GM19023 (cell line): Measurements from ENCODE around the gene HBQ1.
"Not testable (repeated sequence)": the region's sequence is repeated elsewhere in the genome, so short reads cannot be mapped to it uniquely, and the experiment has no call there.

Experiments
- ATAC-seq: cut with Tn5 transposase; IDR thresholded peaks from one replicate; pipeline ENCODE4 v1.9.1; 2021; ENCODE audit warnings: mild to moderate bottlenecking, moderate library complexity; ENCODE audit not compliant: unreplicated experiment

Gene HBQ1

GRCh38 chr16:200388-200787, 20.1 kb downstream of the HBQ1 start:
- no peak for ATAC-seq

- ATAC-seq, result no peak
Measured at GRCh38 chr16:203246-203645, 23.0 kb downstream of the HBQ1 start.

- ATAC-seq, result not testable (repeated sequence)
Measured at GRCh38 chr16:204046-204445, 23.8 kb downstream of the HBQ1 start.

DNA sequence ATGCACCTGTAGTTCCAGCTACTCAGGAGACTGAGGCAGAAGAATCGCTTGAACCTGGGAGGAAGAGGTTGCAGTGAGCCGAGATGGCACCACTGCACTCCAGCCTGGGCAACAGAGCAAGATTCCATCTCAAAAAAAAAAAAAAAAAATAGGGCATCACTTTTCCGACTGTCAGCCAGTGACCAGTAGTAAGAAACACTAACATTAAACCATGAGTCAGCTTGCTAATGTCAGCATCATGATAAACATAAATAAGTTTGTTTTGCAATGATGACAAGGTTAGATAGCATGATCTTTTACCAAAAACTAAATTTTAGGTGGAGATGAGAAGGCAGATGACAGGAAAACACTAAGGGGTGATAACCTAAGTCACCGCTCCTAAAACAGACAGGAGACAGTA, 29.1 kb downstream of the HBQ1 start:
- not testable (repeated sequence) for ATAC-seq

GRCh38 chr16:211631-212180, 31.4 kb downstream of the HBQ1 start:
- ATAC-seq, result not testable (repeated sequence)

- no peak for ATAC-seq
Measured at GRCh38 chr16:212999-213398, 32.7 kb downstream of the HBQ1 start.

DNA sequence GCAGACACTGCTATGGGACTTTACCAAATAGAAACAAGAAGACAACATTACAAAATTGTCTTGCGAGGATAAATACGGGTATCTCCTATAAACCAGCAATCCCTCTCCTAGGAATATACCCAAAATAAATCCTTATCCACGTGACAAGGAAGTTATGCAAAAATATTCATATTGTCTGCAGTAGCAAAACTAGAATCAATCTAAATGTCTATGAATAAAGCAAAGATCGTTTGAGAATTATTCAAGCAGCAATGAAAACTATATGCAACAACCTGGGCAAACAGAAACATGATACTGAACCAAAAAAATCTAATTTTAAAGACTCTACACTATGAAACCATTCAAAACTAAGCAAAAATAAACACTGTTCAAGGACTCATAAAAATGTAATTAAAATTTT, 39.8 kb downstream of the HBQ1 start:
- ATAC-seq, result no peak

GRCh38 chr16:228151-228851, 48.0 kb downstream of the HBQ1 start:
- peak; percentile 5 for ATAC-seq

DNA sequence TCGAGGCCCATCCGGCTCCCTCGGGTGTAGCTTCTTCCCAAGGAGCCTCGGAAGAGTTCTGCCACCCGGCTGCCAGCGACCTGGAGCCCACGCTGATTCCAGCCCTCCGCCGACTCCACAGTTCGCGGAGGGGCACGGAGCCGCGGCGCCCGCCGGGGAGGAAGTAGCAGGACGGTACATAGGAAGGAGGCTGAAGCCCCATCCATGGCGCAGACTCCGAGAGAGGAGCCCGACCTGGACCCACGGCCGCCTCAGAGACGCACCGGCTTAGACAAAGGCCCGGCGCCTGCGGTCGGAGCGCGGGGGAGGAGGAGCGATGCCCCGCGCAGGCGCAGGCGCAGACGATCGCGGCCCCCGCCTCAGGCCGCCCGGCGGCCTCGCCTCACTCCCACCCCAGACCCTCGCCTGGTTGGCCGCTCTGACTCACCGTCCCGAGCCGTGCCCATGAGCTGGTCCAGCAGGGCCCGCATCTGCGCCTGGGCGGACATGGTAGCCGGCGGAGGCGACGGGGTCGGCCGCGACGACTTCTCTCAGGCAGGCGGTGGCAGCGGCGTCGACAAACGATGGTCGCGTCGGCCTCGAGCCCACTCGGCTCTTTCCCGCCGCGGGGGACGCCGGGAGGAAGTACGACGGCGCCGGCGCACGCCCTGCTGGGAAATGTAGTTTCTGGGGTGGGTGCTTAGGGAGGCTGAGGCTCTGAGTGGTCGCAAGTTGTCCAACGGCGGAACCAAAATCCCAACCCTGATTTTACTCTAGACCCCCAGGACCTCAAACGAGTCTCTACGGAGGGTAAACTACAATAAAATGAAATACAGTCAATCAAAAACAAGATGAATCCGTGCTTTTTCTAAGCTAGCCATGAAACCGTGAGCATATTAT, 48.8 kb downstream of the HBQ1 start, which contains the start of gene LUC7L:
LUC7L (minus strand) TSS at position 598 of the 879 bp plus-strand sequence; CDS start at position 488, 110 bp downstream.
- ATAC-seq, result peak; percentile 86

- ATAC-seq, result no peak
Measured at GRCh38 chr16:229731-230281, 49.5 kb downstream of the HBQ1 start.

- ATAC-seq, result not testable (repeated sequence)
Measured at GRCh38 chr16:230351-230750, 50.1 kb downstream of the HBQ1 start.
